OCI-LY7 (cell line): ENCODE results near the gene PDCD10.

Experiments used
- EZH2phosphoT487 ChIP-seq: fragments of 200-600 bp; sonication (generic); IDR thresholded peaks from 2 replicates; pipeline ENCODE4 v1.6.1; 2018; ENCODE audit warnings: low read depth, borderline replicate concordance, mild to moderate bottlenecking, mixed run types, antibody characterized with exemption, low read length, moderate library complexity, mixed read lengths
- TF ChIP-seq, protein P1 (sequence below): fragments of 200-600 bp; sonication (generic); conservative IDR thresholded peaks from 2 replicates; pipeline ENCODE4 v1.5.1; 2014; ENCODE audit warnings: mild to moderate bottlenecking, antibody characterized with exemption, low read length, moderate library complexity, mixed read lengths

DNA sequence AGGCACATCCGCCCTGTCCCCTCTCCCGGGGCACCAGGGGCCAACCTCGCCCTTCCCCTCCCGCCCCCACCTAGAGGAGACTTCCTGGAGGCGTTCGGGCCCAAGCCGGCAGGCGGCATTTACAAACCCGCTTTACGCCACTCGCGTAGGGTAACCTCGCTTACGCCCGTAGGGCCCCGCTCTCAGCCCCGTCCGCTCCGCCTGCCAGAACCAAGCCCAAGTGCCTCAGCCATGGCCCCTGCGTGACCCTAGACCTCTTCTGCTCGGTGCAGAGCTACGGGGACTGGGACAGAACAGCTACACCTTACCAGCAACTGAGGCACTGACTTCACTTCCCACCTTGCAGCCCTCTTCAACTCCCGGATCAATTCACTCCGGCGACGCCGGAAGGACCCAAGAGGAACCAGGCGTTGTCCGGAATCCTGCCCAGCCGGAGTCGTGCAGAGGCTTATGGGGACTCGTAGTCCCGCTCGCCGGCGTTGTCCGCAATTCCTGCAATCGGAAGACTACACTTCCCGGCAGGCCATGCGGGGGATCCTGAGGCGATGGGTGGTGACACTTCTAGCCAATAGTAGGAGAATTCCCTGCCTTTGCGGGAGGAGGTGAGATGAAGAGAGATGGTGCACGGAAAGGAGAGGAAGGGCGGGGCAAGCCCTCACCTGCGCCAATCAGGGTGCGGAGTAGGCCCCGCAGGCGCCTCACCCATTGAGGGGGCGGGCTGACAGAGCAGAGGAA lies at the start of gene PDCD10:
- TF ChIP-seq, protein P1, sequence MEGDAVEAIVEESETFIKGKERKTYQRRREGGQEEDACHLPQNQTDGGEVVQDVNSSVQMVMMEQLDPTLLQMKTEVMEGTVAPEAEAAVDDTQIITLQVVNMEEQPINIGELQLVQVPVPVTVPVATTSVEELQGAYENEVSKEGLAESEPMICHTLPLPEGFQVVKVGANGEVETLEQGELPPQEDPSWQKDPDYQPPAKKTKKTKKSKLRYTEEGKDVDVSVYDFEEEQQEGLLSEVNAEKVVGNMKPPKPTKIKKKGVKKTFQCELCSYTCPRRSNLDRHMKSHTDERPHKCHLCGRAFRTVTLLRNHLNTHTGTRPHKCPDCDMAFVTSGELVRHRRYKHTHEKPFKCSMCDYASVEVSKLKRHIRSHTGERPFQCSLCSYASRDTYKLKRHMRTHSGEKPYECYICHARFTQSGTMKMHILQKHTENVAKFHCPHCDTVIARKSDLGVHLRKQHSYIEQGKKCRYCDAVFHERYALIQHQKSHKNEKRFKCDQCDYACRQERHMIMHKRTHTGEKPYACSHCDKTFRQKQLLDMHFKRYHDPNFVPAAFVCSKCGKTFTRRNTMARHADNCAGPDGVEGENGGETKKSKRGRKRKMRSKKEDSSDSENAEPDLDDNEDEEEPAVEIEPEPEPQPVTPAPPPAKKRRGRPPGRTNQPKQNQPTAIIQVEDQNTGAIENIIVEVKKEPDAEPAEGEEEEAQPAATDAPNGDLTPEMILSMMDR = no peak
- TF ChIP-seq EZH2phosphoT487 = no peak
